ENCODE data around the gene THAP11. TPM values are rescaled to one million over a fixed set of nuclear protein-coding genes. Genes with fewer than 3 reads are reported as not detected.
A peak's percentile ranks its signal among the peaks of the same experiment; 100 is the strongest.

The THAP11 gene
- total RNA-seq, 1 donor from 2014 or later = 34.2 TPM

DNA sequence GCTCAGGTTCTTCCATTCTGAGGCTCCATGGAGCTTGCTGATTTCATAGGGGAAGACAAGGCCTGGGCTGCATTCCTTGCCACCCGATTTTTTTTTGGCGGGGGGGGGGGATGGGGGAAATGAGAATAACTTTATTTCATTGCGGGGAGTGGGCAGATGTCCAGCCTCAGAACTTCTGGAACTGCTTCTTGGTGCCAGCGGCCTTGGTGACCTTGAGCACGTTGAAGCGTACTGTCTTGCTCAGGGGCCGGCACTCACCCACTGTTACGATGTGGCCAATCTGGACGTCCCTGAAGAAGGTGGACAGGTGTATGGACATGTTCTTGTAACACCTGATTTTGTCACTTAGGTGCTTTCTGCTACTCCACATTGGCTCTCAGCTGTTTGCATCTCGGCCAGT, 13.7 kb downstream of the THAP11 start:
- no peak for FAIRE-seq
- TF ChIP-seq, protein P1, sequence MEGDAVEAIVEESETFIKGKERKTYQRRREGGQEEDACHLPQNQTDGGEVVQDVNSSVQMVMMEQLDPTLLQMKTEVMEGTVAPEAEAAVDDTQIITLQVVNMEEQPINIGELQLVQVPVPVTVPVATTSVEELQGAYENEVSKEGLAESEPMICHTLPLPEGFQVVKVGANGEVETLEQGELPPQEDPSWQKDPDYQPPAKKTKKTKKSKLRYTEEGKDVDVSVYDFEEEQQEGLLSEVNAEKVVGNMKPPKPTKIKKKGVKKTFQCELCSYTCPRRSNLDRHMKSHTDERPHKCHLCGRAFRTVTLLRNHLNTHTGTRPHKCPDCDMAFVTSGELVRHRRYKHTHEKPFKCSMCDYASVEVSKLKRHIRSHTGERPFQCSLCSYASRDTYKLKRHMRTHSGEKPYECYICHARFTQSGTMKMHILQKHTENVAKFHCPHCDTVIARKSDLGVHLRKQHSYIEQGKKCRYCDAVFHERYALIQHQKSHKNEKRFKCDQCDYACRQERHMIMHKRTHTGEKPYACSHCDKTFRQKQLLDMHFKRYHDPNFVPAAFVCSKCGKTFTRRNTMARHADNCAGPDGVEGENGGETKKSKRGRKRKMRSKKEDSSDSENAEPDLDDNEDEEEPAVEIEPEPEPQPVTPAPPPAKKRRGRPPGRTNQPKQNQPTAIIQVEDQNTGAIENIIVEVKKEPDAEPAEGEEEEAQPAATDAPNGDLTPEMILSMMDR (IDR thresholded peaks at IDR 0.05; ENCODE audit: insufficient read depth, low read length, severe bottlenecking) = no peak
- H3K36me3 ChIP-seq (ENCODE audit: control insufficient read depth, insufficient read depth, low read length) = peaks cover 3% of the 10 kb centered on the region
- DNase-seq (ENCODE audit: low read depth) = no peak
- no peaks in the 10 kb centered on the region for H3K27me3 ChIP-seq (ENCODE audit: control insufficient read depth, insufficient read depth, low read length)
- no peak overlapping the region for H3K4me3 ChIP-seq (ENCODE audit: low read depth, low read length)

DNA sequence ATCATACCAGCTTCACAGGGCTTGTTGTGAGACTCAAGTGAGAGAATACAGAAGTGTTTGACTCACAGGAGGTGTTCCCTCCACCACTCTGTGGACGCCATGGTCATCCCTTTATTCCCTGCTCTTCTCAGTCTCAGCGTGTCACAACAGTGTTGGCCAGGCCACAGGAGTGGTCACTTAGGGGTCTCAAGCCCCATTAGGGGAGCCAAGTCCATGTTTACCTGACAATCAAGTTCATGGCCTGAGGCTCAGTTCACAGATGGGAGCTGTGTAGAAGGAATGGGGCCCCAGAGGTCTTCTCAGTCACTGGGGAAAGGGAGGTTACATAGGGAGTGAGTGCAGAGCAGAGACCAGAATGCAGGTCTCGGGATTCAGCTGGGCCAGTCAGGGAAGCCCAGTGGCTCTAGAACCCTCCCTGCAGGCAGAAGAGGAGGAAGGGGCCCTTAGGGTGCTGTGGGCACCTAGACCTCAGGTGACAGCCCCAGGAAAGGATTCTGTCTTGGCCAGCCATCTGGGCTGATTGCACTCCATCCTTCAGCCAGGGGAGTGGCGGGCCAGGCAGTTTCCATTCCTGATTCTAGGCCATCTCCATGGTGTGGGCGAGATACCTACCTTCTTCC, 14.9 kb downstream of the THAP11 start:
- no peak for FAIRE-seq
- no peak for DNase-seq (ENCODE audit: low read depth)
- no peaks in the 10 kb centered on the region for H3K27me3 ChIP-seq (ENCODE audit: control insufficient read depth, insufficient read depth, low read length)
- TF ChIP-seq, protein P1 (IDR thresholded peaks at IDR 0.05; ENCODE audit: insufficient read depth, low read length, severe bottlenecking) = no peak
- no peak overlapping the region for H3K4me3 ChIP-seq (ENCODE audit: low read depth, low read length)
- H3K36me3 ChIP-seq (ENCODE audit: control insufficient read depth, insufficient read depth, low read length) = peaks cover 6% of the 10 kb centered on the region

DNA sequence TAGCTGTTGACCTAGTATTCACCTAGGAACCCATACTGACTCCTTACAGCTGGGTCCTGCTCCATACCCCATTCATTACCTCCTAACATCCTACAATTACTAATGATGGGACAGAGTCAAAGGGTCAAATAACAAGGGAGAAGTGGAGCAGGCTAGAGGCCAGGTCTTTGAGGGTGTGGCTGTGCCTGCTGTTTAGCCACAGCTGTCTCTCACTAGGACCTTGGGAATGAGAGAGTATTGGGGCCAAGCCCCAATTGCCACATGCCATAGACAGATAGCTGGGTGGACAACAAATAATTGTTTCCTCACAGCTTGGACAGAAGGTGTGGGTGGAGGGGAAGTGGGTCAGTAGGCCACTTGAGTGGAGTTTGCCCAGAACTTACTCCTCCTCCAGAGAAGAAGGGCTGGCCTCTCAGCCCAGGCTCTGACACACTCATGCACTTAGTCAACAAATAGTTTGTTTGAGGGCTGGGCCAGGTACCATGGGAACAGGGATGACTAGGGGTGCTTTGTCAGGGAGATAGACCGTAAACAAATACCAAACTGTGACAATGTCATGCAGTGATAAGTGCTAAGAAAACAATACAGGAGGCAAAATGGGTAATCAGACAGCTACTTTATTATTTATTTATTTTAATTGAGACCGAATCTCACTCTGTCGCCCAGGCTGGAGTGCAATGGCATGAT, 15.6 kb downstream of the THAP11 start:
- H3K36me3 ChIP-seq (ENCODE audit: control insufficient read depth, insufficient read depth, low read length) = peaks cover 6% of the 10 kb centered on the region
- no peaks in the 10 kb centered on the region for H3K27me3 ChIP-seq (ENCODE audit: control insufficient read depth, insufficient read depth, low read length)
- TF ChIP-seq, protein P1 (IDR thresholded peaks at IDR 0.05; ENCODE audit: insufficient read depth, low read length, severe bottlenecking) = no peak
- no peak overlapping the region for H3K4me3 ChIP-seq (ENCODE audit: low read depth, low read length)
- FAIRE-seq = no peak
- DNase-seq (ENCODE audit: low read depth) = peak; percentile 99

DNA sequence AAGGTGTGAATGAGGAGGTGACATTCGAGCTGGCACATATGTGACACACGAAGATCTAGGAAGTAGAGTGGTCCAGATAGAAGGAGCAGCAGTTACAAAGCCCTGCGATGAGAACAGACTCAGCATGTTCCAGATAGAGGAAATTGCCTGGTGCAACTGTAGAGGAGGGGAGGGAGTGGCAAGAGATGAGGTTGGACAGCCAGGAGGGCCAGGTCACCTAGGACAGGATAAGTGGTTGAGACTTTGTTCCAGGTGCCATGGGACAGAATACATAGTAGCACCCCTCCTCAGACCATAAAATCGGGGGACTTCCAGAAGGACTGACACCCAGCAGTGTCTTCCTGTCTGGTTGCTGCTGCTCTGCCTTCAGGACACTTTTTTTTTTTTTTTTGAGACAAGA, 16.4 kb downstream of the THAP11 start:
- Histone ChIP-seq H3K36me3 (ENCODE audit: control insufficient read depth, insufficient read depth, low read length) (peaks cover 6% of the 10 kb centered on the region), H3K4me3 (ENCODE audit: low read depth, low read length) (no peak overlapping the region), H3K27me3 (ENCODE audit: control insufficient read depth, insufficient read depth, low read length) (no peaks in the 10 kb centered on the region)
- no peak for FAIRE-seq
- DNase-seq (ENCODE audit: low read depth) = no peak
- TF ChIP-seq, protein P1 (IDR thresholded peaks at IDR 0.05; ENCODE audit: insufficient read depth, low read length, severe bottlenecking) = no peak

DNA sequence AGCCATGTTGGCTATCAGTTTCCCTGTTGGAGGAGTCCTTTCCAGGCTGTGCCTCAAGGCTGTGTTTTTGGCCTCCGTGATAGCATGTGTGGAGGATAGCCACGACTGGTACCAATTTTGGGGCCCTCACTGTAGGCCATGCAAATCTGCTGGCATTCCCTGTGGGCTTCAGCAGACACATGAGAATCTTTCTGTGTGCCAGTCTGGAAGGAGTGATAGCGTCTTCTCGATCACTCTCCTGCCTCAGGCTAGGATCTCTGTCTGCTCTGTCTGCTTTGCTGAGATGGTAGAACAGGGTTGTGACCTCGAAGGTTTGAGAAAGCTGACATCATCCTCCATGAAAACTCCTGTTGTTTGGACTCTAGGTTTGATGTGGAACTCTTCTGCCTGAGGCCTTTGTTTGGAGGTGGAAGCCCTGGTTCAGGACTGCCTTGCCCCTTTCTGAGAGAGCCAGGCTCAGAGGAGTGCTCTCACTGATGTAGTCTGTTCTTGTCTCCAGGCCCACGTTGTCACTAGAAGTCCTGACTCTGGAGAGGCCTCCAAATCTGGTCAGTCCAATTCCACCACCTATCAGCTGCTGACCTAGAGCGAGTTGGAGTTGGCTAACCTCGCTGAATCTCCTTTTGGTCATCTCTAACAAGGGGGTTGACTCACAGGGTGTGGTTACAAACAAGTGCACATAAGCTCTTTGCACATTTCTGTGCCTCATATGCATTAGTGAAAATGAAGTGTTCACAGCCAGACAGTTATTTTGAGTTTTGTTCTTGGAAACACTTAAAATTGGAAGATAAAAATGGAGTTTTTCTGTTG, 18.7 kb downstream of the THAP11 start:
- H3K4me3 ChIP-seq (ENCODE audit: low read depth, low read length) = no peak overlapping the region
- TF ChIP-seq, protein P1 (IDR thresholded peaks at IDR 0.05; ENCODE audit: insufficient read depth, low read length, severe bottlenecking) = no peak
- DNase-seq (ENCODE audit: low read depth) (peak; percentile 89), FAIRE-seq (no peak)
- H3K36me3 ChIP-seq (ENCODE audit: control insufficient read depth, insufficient read depth, low read length) = peaks cover 7% of the 10 kb centered on the region
- no peaks in the 10 kb centered on the region for H3K27me3 ChIP-seq (ENCODE audit: control insufficient read depth, insufficient read depth, low read length)

All from bronchial epithelial cell (primary cell).